GM19025 (cell line): ENCODE results near the gene HPSE2.
"Not testable (repeated sequence)": the region's sequence is repeated elsewhere in the genome, so short reads cannot be mapped to it uniquely, and the experiment has no call there.

Source experiments
- ATAC-seq: cut with Tn5 transposase; IDR thresholded peaks from one replicate; pipeline ENCODE4 v1.9.1; 2021; ENCODE audit warnings: mild to moderate bottlenecking, low read depth, moderate library complexity; ENCODE audit not compliant: unreplicated experiment

Gene HPSE2

DNA sequence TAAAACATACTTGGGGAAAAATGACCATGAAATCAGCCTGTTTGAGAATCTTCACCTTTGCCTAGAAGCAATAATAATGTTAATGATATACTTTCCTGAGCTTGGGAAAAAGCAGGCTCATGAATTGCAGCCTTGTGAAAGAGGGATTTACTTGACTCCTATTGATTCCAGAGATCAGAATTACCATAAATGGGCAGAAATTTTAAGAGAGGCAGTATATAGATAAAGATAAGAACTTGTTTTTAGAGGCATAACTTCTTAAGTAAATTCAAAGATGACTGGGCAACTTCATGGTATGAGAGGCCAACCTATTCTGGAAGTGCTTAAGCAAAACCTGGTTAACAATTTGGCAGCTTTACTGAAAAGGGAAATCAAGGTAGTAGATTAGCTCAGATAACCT is 225.4 kb downstream of the HPSE2 start:
- ATAC-seq: no peak

DNA sequence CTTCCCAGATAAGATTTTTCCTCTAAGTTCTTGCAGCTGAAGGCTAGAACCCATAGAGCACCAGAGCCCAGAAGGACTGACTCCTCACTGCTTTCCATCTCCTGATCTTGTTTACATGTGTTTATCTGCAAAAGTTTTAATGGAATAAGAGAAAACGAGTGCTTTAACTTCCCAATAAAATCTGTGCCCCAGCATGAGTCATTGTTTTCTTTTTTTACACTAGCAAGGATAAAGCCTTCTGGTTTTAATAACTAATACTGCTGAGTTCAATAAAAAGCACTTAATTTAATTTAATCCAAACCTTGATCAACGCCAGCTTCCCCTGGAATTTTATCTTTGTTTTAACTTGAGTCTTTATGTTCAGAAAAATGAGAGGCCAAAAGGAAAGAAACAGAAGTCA is 227.6 kb downstream of the HPSE2 start:
- ATAC-seq: no peak

DNA sequence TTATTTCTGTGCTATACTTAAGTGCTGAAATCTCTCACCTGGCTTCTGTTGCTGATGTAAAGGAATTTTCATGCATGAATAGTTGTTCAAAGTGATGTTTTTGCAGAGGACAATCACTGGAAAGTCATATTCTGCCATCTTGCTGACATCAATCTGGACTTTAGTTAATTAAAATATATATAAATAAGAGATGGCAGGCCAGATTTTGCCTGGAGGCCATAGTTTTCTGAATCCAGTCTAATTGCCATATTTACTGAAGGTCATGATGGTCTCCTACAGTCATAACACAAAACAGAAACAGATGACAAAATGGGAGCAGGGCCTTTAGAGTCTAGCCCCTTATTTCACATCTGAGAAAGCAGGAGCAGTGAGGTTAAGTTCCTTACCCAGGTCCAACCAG is 228.2 kb downstream of the HPSE2 start:
- no peak for ATAC-seq

DNA sequence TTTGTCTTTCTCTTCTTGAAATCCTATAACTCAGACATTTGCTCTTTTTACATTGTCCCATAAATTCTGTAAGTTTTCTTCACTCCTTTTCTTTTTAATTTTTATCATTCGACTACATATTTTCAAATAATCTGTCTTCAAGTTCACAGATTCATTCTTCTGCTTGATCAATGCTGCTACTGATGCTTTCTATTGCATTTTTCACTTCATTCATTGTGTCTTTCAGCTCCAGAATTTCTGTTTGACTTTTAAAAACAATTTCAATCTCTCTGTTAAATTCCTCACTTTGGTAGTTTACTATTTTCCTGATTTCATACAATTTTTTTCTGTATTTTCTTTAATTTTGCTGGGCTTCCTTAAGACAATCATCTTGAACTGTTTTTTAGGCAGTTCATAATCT is 230.4 kb downstream of the HPSE2 start:
- ATAC-seq: no peak

DNA sequence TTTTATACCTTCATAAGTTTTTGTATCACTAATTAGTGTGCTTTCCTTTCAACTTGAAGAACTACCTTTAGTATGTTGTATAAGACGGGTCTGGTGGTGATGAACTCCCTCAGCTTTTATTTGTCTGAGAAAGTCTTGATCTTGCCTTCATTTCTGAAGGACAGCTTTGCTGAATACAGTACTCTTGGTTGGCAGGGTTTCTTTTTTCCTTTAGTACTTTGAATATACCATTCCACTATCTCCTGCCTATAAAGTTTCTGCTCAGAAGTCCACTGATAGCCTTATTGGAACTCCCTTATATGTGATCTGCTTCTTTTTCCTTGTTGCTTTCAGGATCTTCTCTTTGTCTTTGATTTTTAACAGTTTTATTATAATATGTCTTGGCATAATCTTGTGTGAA is 230.9 kb downstream of the HPSE2 start:
- ATAC-seq: no peak

DNA sequence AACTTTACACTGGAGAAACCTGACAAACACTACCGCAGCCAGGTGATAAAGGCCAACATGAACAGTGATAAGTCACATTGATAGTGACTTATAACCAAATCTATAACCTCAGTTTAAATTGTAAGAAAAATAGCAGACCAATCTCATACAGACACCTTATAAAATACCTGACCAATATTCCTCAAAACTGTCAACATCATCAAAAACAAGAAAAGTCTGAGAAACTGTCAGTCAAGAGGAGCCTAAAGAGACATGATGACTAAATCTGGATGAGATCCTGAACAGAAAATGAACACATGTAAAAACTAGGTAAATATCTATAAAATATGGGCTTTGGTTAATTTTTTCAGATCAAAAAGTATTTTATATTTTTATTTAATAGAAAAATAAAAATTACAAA is 233.3 kb downstream of the HPSE2 start:
- ATAC-seq: no peak

DNA sequence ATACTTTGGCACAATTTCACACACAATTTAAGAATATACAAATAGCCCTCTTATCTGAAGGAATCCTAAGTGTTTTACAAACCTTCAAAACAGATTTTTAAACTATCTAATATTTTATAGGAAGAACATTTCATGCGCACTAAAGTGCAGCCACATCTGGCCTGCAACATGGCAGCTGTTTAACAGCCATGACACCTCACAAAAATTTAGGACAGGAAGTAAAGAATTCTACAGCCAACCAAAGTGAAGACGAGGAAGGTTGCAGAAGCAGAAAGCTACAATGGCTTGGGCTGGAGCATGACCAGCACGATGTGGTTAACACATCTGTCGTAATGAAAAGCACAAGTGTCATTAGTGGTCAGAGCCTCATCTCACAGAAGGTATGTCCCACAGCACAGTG is 238.1 kb downstream of the HPSE2 start:
- ATAC-seq: no peak

DNA sequence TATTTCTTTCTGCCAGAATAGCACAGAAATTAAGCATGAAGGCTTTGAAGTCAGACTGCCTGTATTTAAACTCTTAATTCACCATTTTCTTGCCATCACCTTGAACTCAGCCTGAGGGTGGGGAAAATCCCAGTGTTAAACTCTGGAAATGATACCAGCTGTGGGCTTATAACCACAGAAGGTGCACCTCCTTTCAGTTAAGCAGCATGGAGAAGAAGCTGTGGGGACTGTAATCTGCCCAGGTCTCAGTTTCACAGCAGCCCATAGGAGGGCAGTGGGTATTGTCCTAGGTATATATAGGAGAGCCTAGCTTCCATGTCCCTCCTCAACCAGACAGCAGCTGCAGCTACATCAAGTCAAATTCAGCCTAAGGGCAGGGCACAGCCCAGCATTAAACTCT is 241.6 kb downstream of the HPSE2 start:
- ATAC-seq: no peak

DNA sequence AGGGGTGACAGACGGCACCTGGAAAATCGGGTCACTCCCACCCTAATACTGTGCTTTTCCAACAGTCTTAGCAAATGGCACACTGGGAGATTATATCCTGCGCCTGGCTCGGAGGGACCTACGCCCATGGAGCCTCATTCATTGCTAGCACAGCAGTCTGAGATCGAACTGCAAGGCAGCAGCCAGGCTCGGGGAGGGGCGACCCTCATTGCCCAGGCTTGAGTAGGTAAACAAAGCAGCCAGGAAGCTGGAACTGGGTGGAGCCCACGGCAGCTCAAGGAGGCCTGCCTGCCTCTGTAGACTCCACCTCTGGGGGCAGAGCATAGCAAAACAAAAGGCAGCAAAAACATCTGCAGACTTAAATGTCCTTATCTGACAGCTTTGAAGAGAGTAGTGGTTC is 251.9 kb downstream of the HPSE2 start:
- ATAC-seq: not testable (repeated sequence)

DNA sequence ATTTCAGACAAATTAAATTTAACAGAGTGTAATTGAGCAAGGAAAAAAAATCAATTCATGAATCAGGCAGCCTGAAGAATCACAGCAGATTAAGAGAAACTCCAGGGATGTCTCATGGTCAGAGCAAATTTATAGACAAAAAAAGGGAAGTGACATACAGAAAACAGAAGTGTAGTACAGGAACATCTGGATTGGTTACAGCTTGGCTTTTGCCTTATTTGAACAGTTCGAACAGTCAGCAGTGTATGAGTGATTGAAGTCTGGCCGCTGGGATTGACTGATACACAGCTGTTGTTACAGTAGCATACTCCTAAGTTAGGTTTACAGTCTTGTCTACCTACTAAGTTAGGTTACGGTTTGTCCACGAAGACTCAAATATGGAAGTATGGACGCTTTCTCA is 255.3 kb downstream of the HPSE2 start:
- no peak for ATAC-seq

DNA sequence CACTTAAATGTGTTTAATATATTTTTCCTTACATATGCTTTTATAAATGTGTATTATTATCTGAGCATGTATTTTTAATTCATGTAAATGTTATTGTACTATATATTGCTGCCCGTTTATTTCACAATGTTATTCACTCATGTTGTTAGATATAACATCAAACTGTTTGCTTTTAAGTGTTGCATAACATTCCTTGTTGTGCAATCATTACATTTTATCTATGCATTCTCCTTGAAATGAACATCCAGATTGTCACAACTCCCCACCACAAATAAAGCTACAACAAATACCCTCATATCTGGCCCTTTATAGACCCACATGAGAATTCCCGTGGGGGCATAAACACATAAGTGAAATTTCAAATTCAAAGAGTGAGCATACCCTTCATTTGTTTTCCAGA is 264.2 kb downstream of the HPSE2 start:
- no peak for ATAC-seq

DNA sequence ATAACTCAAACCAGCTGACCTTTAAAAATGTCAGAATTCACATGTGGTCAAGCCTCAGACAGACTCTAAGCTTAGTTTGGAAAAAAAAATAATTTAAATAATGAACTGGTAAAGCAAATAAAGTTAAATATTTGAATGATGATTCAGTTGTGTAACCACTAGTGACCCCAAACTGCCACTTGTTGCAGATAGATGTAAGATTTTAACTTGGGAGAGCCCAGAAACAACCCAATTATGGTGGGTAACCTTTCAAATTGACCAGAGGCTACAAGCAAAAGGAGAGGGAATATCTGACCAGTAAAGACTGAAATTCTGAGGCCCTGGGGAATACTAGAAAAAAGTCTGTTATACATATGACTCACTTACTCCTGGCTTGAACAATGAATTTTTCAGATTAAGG is 268.1 kb downstream of the HPSE2 start:
- no peak for ATAC-seq

DNA sequence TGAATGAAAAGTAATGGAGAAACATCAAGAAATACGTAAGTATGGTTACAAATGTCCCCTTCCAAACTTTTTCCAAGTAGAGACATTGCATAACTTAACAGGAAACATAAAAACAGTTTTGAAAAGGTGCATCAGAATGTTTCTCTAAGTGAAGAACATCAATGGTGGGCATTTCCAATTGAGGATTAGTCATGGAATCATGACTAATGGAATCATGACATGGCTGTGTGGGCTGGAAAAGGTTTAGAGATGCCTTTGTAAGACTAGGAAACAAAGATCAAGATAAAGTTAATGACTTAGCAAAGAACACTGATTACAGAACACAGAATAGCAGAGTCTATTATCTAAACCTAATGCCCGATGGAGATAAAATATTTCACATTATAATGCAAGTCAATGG is 272.0 kb downstream of the HPSE2 start:
- no peak for ATAC-seq

DNA sequence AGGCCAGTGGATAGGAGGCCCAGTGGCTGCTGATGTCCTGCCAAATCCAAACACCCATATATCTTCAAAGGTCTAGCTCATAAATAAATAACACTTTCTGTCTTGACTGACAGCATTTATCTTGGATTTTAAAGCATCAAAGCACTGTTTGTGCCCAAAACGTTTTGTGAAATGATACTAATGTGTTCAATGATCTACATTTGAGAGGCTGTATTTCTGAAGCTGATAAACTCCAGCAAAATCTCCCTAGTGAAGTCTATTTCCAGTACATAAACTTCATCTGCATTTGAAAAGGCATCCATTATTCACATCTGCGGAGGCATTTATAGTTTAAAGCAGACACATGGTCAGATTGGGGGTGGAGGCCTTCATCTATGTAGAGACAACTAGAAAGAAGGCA is 276.3 kb downstream of the HPSE2 start:
- no peak for ATAC-seq

DNA sequence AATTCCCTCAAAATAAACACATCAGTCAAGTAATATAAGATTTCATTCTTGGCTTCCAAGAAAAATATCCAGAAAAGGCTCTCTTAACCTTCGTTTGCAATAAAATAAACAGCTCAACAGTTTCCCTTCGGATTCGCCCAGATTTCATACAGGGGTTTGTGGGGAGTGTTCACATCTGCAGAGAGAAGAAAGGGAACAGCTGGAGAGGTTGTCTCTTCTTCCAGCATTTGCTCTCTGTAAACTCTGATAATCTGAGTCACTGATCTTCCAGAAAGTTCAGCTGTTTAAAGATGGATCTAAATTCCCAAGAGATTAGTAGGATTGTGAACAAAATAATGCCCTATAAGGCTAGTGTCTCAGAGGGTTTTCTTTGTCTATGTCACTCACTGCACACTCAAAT is 277.9 kb downstream of the HPSE2 start:
- ATAC-seq: no peak

DNA sequence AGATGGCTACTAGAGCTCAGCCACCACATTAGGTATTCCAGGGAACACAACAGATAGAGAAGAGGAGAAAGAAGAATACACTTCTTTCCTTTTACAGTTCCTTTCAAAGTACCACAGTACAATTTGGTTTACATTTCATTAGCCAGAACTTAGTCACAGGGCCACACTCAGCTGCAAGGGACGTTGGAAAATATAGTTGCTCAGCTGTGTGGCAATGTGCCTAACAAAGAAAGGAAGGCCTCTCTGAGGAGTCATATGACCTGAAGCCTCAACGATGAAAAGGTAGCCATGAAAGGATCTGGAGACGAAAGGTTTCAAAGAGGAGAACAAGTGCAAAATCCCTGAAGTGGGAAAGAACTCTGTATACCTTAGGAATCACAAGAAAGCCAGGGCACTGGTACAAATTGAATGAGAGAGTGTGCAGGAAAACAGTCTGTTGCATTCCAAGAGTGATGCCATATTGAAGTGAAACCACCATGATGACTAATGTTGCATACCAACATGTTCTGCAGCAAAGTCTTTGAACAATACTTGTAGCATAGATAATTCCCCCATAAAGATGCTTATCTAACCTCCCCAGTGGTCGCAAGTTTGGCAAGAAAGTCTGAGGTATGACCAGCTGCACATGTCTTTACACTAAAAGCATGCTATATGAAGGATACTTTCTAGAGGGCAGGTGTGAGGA is 278.9 kb downstream of the HPSE2 start:
- ATAC-seq: no peak

DNA sequence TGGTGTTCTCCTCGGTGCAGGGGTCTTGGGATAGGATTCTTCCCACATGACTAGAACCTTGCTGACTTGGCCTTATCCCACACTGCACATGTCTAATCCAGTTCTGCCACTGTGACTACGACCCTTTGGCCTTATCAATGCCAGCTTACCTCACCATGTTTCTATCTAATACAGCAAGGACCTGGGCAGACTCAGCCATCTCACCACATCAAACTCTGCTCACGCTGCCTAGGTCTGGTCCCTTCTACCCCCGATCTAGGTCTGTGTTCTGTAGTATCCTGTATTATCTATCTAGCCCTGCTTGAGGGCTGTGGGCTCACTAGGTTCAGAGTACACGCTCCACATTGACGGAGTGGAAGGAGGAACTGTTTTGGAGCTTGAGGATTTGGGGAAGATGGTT is 282.4 kb downstream of the HPSE2 start:
- no peak for ATAC-seq

DNA sequence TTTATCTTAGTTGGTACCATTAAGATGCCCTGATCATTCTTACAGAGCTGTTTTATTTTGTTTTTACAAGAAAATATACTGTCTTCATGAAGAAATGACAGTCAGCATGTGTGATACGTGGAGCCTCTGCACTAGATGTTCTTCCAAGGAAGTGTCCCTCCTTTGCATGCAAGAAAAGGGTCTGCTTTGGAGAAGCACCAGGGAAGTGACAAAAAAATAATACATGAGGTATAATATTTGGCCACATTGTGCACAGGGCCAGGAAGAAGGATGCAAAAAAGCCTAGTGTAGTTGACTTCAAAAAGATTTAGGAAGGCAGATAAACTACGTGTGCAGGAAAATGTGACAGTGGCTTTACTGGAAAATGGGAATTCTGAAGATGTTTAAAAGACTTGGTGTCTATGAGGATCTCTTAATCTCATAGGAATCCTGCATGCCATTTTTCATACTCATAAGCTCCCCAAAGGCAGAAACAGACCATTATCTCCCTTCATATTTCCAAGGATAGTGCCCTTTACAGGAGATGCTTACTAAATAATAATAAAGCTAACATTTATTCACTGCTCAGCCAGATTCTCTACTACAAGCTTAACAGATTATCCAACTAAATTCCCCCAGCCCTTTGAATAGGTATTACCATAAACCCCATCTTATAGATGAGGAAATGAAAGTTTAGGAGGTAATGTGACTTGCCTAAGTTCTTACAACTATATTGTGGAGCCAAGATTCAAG is 284.2 kb downstream of the HPSE2 start:
- ATAC-seq: no peak

DNA sequence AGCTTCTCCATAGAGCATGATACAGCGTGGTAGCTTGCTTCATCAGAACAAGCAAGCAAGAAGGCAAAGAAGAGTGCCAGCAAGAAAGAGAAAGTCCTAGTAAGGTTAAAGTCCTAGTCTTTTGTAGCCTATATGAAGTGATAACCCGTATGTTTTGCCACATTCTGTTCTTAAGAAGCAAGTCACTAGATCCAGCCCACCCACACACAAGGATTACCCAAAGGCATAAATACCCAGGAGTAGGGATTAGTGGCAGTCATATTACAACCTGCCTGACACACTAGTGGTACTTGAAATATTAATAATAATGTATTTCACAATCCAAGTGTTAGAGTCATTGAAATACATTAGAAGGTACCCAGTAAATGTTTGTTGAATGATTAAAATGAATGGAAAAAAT is 285.5 kb downstream of the HPSE2 start:
- no peak for ATAC-seq

DNA sequence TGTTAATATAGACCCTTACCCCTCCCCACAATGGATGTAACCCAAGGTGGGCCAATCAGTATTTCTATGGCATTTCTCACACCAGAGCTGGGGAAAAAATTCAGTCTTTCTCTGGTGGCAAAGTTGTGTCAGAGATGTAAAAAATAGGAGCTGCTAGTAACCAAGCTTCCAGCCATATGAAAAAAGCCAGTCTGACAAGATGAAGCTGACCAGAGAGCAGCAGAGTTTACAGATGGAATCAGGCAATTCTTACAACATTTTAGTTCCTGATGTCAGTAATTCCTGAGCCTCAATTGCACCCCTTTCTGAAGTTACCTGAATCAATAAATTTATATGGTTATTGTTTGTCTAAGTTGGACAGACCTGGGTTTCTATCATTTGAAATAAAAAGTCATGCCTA is 286.3 kb downstream of the HPSE2 start:
- ATAC-seq: no peak

DNA sequence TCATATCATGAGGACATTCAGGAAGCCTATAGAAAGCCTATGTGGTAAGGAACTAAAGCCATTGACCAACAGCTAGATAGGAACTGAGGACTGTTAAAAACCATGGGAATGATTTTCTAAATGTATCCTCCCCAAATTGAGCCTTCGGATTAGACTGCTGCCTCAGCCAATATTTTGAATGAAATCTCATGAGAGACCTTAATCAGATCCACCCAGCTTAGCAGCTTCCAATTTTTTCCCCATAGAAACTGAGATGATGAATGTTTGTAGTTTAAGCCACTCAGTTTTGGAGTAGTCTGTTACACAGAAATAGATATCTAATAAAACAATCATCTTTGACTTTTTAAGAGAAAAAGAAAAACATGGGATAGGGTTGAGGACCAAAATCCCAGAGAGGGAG is 292.0 kb downstream of the HPSE2 start:
- ATAC-seq: no peak

DNA sequence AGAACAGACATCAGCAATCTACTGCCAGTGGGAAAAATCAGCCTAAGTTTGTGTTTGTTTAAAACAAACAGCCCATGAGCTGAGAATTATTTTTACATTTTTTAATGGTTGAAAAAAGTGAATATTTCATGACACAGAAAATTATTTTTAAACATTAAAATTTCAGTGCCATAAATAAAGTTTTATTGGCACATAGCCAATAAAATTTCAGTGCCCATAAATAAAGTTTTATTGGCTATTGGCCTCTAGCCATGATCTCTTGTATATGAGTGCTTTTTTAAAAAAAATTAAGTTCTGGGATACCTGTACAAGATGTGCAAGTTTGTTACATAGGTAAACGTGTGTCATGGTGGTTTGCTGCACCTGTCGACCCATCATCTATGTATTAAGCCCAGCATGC is 305.9 kb downstream of the HPSE2 start:
- no peak for ATAC-seq
